SK-MEL-5 (cell line): Measurements from ENCODE around the gene FDXACB1. TPM values are rescaled to one million over a fixed set of nuclear protein-coding genes. Genes with fewer than 3 reads are reported as not detected.

ENCODE experiments used
- DNase-seq: peaks from one replicate; pipeline ENCODE4 v3.0.0-alpha.2; 2016; ENCODE audit warnings: low read depth, low spot score
- in situ Hi-C: cut with HindIII; loops from 2 replicates; pipeline ENCODE4 v1.10.0; 2016; ENCODE audit warnings: low sequenced_read_pairs, high pct_unique_total_duplicates, low pct_unique_long_range_greater_than_20kb
- total RNA-seq: library from RNA; depleted of rRNA; stranded (reverse); fragments of >200 nt; shearing (Covaris generic); gene quantifications from 2 replicates; pipeline ENCODE4 v1.2.3, GENCODE V29; 2014

The FDXACB1 gene
- total RNA-seq, 1 experiment from 2014 or later: 2.0 TPM

- DNase-seq: no peak
- in situ Hi-C loops: no loop called here
Observed at GRCh38 chr11:111855506-111855905, 23.5 kb downstream of the FDXACB1 start.

- no peak for DNase-seq
- in situ Hi-C loops: no loop called here
Observed at GRCh38 chr11:111852103-111852502, 26.9 kb downstream of the FDXACB1 start.

- DNase-seq: peak; percentile 31
Observed at GRCh38 chr11:111851636-111852035, 27.3 kb downstream of the FDXACB1 start.

GRCh38 chr11:111851067-111851466 is 27.9 kb downstream of the FDXACB1 start:
- in situ Hi-C loops: no loop called here
- no peak for DNase-seq

More at GRCh38 chr11:111851636-111852035, 27.3 kb downstream of the FDXACB1 start:
- in situ Hi-C loops: no loop called here

- DNase-seq: no peak
- in situ Hi-C loops: no loop called here
Observed at GRCh38 chr11:111849631-111850030, 29.3 kb downstream of the FDXACB1 start.

GRCh38 chr11:111846636-111847035 is 32.3 kb downstream of the FDXACB1 start:
- in situ Hi-C loops: no loop called here
- DNase-seq: no peak

- in situ Hi-C loops: no loop called here
- no peak for DNase-seq
Observed at GRCh38 chr11:111846063-111846462, 32.9 kb downstream of the FDXACB1 start.

GRCh38 chr11:111845276-111846028 is 33.5 kb downstream of the FDXACB1 start:
- in situ Hi-C loops: no loop called here
- DNase-seq: no peak

- DNase-seq: no peak
- in situ Hi-C loops: no loop called here
Observed at GRCh38 chr11:111843661-111844060, 35.3 kb downstream of the FDXACB1 start.

- DNase-seq: peak; percentile 77
- in situ Hi-C loops: no loop called here
Observed at GRCh38 chr11:111841370-111842053, 37.5 kb downstream of the FDXACB1 start.

GRCh38 chr11:111840143-111840542 is 38.8 kb downstream of the FDXACB1 start:
- no peak for DNase-seq
- in situ Hi-C loops: no loop called here

- in situ Hi-C loops: no loop called here
- no peak for DNase-seq
Observed at GRCh38 chr11:111838054-111838453, 40.9 kb downstream of the FDXACB1 start.

GRCh38 chr11:111837366-111837891 is 41.5 kb downstream of the FDXACB1 start:
- DNase-seq: no peak
- in situ Hi-C loops: no loop called here

- in situ Hi-C loops: no loop called here
- no peak for DNase-seq
Observed at GRCh38 chr11:111836721-111837120, 42.2 kb downstream of the FDXACB1 start.

- no peak for DNase-seq
- in situ Hi-C loops: no loop called here
Observed at GRCh38 chr11:111836162-111836561, 42.8 kb downstream of the FDXACB1 start.

- no peak for DNase-seq
- in situ Hi-C loops: no loop called here
Observed at GRCh38 chr11:111835665-111836064, 43.3 kb downstream of the FDXACB1 start.

GRCh38 chr11:111834432-111835163 is 44.4 kb downstream of the FDXACB1 start:
- in situ Hi-C loops: no loop called here
- DNase-seq: no peak

- peak; percentile 57 for DNase-seq
- in situ Hi-C loops: no loop called here
Observed at GRCh38 chr11:111833524-111833923, 45.4 kb downstream of the FDXACB1 start.
